Body of pancreas (tissue), 4 donors: Measurements from ENCODE around the gene GABRR1. TPM values are rescaled to one million over a fixed set of nuclear protein-coding genes. Genes with fewer than 3 reads are reported as not detected.

ENCODE experiments used
- ATAC-seq: fragments of 150-250 bp; one replicate; pipeline ENCODE4 v1.9.1; 2016
- DNase-seq, 4 donors: peaks; one replicate each; pipeline ENCODE4 v3.0.0-alpha.2; 2019
- H3K27ac ChIP-seq, 4 donors: fragments of 200-600 bp; sonication (generic); 1 replicate in 3 of 4; 2 replicates in 1 of 4; pipeline versions ENCODE4 v1.5.1 to v1.6.1; 2016 to 2019; ENCODE audit warnings: mild to moderate bottlenecking in 1 of 4, mixed read lengths in 1 of 4, moderate library complexity in 1 of 4
- H3K27me3 ChIP-seq, 2 donors: fragments of 200-600 bp; sonication (generic); one replicate each; pipeline ENCODE4 v1.6.0; 2016; ENCODE audit warnings: mild to moderate bottlenecking in 1 of 2
- H3K36me3 ChIP-seq, 2 donors: fragments of 200-600 bp; sonication (generic); replicated peaks in 1 of 2; 2 replicates each; pipeline ENCODE4 v1.5.1; 2016; ENCODE audit warnings: low read depth in 2 of 2; ENCODE audit not compliant: insufficient read depth in 1 of 2
- H3K4me1 ChIP-seq: fragments of 200-600 bp; sonication (generic); one replicate; pipeline ENCODE4 v1.6.0; 2016
- H3K4me3 ChIP-seq, 2 donors: fragments of 200-600 bp; sonication (generic); 1 replicate in 1 of 2; 2 replicates in 1 of 2; pipeline ENCODE4 v1.5.1; 2016 to 2019
- H3K9me3 ChIP-seq, 3 donors: fragments of 200-600 bp; sonication (generic); 1 replicate in 2 of 3; 2 replicates in 1 of 3; pipeline ENCODE4 v1.5.1; 2016
- CTCF ChIP-seq, 7 experiments: fragments of 450-650 bp in 4 of 7; fragments of 200-600 bp in 3 of 7; sonication (generic) in 3 of 7; IDR thresholded peaks; one replicate each; pipeline ENCODE4 v1.5.1; 2016 to 2019; ENCODE audit warnings: antibody characterized with exemption in 7 of 7
- POLR2A ChIP-seq, 3 donors: fragments of 450-650 bp; IDR thresholded peaks; one replicate each; pipeline ENCODE4 v1.6.1; 2016; ENCODE audit warnings: antibody characterized with exemption in 3 of 3, mild to moderate bottlenecking in 2 of 3
- WGBS, 2 donors: methylation state at CpG; one replicate each; pipeline ENCODE4 v1.1.5; 2017; 5-methylcytosine and 5-hydroxymethylcytosine counted together
- intact Hi-C: fragments of 100-400 bp; cut with DNase I; formaldehyde crosslinking; loops from one replicate; pipeline ENCODE4 v1.15.1; 2023
- total RNA-seq, 2 donors: library from RNA; depleted of rRNA; stranded (reverse); fragments of >200 nt; gene quantifications; one replicate each; pipeline ENCODE4 v1.1.0, GENCODE V29; 2016

Gene GABRR1
- total RNA-seq, 2 donors from 2014 or later: not detected

- H3K27me3 ChIP-seq: no peaks in the 10 kb centered on the region
- H3K4me1 ChIP-seq: no peaks in the 10 kb centered on the region
- 86 to 91% methylated on average over 10 of the region's 10 CpGs for WGBS, 2 donors
- TF ChIP-seq POLR2A (IDR thresholded peaks at IDR 0.05) (no peak), CTCF (IDR thresholded peaks at IDR 0.05) (no peak)
- H3K27ac ChIP-seq: no peak overlapping the region
- DNase-seq (no peak), ATAC-seq (no peak)
- no peaks in the 10 kb centered on the region for H3K36me3 ChIP-seq
- H3K4me3 ChIP-seq: no peak overlapping the region
- intact Hi-C loops: no loop called here
- no peaks in the 10 kb centered on the region for H3K9me3 ChIP-seq
Measured at GRCh38 chr6:89251976-89252375, 34.8 kb upstream of the GABRR1 start.

GRCh38 chr6:89251170-89251569, 34.0 kb upstream of the GABRR1 start:
- no peaks in the 10 kb centered on the region for H3K4me1 ChIP-seq
- no peaks in the 10 kb centered on the region for H3K9me3 ChIP-seq
- TF ChIP-seq POLR2A (IDR thresholded peaks at IDR 0.05) (no peak), CTCF (IDR thresholded peaks at IDR 0.05) (no peak)
- H3K27me3 ChIP-seq: no peaks in the 10 kb centered on the region
- H3K36me3 ChIP-seq: no peaks in the 10 kb centered on the region
- ATAC-seq (no peak), DNase-seq (no peak)
- no peak overlapping the region for H3K27ac ChIP-seq
- no peak overlapping the region for H3K4me3 ChIP-seq
- intact Hi-C loops: no loop called here
- WGBS, 2 donors: 73 to 84% methylated on average over 2 of the region's 2 CpGs

- Histone ChIP-seq H3K4me1 (no peaks in the 10 kb centered on the region), H3K27ac (no peak overlapping the region), H3K27me3 (no peaks in the 10 kb centered on the region), H3K9me3 (no peaks in the 10 kb centered on the region), H3K36me3 (no peaks in the 10 kb centered on the region), H3K4me3 (no peak overlapping the region)
- TF ChIP-seq CTCF (IDR thresholded peaks at IDR 0.05) (no peak), POLR2A (IDR thresholded peaks at IDR 0.05) (no peak)
- intact Hi-C loops: no loop called here
- 73 to 78% methylated on average over 7 of the region's 7 CpGs for whole genome bisulfite sequencing, 2 donors
- no peak for ATAC-seq
- DNase-seq: no peak
Measured at GRCh38 chr6:89250239-89250638, 33.1 kb upstream of the GABRR1 start.

GRCh38 chr6:89244241-89244985, 27.3 kb upstream of the GABRR1 start:
- 74 to 79% methylated on average over 5 of the region's 5 CpGs for WGBS, 2 donors
- Histone ChIP-seq H3K27ac (no peak overlapping the region), H3K4me3 (no peak overlapping the region), H3K36me3 (no peaks in the 10 kb centered on the region), H3K4me1 (no peaks in the 10 kb centered on the region), H3K9me3 (no peaks in the 10 kb centered on the region), H3K27me3 (no peaks in the 10 kb centered on the region)
- intact Hi-C loops: loop anchor here (5.0 to 10.0 kb wide), 2 partner anchors 120 to 262 kb away; no protein-coding TSS in a partner anchor
- ATAC-seq (no peak), DNase-seq (no peak)
- TF ChIP-seq POLR2A (IDR thresholded peaks at IDR 0.05): no peak
- TF ChIP-seq CTCF (IDR thresholded peaks at IDR 0.05): no peak

GRCh38 chr6:89243331-89243629, 26.1 kb upstream of the GABRR1 start:
- intact Hi-C loops: loop anchor here (5.0 to 10.0 kb wide), 2 partner anchors 118 to 261 kb away; no protein-coding TSS in a partner anchor
- no peak for DNase-seq

More at GRCh38 chr6:89243331-89243629, 26.1 kb upstream of the GABRR1 start:
- H3K27ac ChIP-seq: no peak overlapping the region
- no peak for ATAC-seq
- H3K4me1 ChIP-seq: no peaks in the 10 kb centered on the region
- H3K9me3 ChIP-seq: no peaks in the 10 kb centered on the region
- TF ChIP-seq CTCF (IDR thresholded peaks at IDR 0.05) (no peak), POLR2A (IDR thresholded peaks at IDR 0.05) (no peak)
- WGBS, 2 donors: 29 to 33% methylated on average over 1 of the region's 1 CpG
- H3K4me3 ChIP-seq: no peak overlapping the region
- H3K27me3 ChIP-seq: no peaks in the 10 kb centered on the region
- H3K36me3 ChIP-seq: no peaks in the 10 kb centered on the region
